Activated CD4-positive, alpha-beta T cell treated with anti-CD3 and anti-CD28 coated beads, Interleukin-2, amount 10 ng/mL, durations not matched to agents 24 days and 14 days (primary cell): ENCODE measurements around the gene SCN8A. TPM values are rescaled to one million over a fixed set of nuclear protein-coding genes. Genes with fewer than 3 reads are reported as not detected.

ENCODE experiments used
- DNase-seq: peaks from one replicate; pipeline ENCODE4 v3.0.0; 2022
- H3K27ac Mint-ChIP-seq: one replicate; pipeline ENCODE4 v1.8.0; 2022; ENCODE audit warnings: mild to moderate bottlenecking, mixed read lengths
- H3K27me3 Mint-ChIP-seq: one replicate; pipeline ENCODE4 v1.8.0; 2022; ENCODE audit warnings: mixed read lengths
- H3K36me3 Mint-ChIP-seq: one replicate; pipeline ENCODE4 v1.8.0; 2022; ENCODE audit warnings: low read depth, mild to moderate bottlenecking, mixed read lengths
- H3K4me1 Mint-ChIP-seq: one replicate; pipeline ENCODE4 v1.8.0; 2021; ENCODE audit warnings: mixed read lengths
- H3K4me3 Mint-ChIP-seq: one replicate; pipeline ENCODE4 v1.8.0; 2022; ENCODE audit warnings: mild to moderate bottlenecking, moderate library complexity, mixed read lengths
- H3K9me3 Mint-ChIP-seq: one replicate; pipeline ENCODE4 v1.8.0; 2021; ENCODE audit warnings: mixed read lengths
- intact Hi-C: fragments of 100-400 bp; cut with micrococcal nuclease; formaldehyde crosslinking; loops from one replicate; pipeline ENCODE4 v1.15.1; 2023
- total RNA-seq: library from RNA; stranded (reverse); gene quantifications from 2 replicates; pipeline ENCODE4 v1.2.3, GENCODE V29; 2022

SCN8A gene
- total RNA-seq, 1 donor from 2014 or later: 0.12 TPM

DNA sequence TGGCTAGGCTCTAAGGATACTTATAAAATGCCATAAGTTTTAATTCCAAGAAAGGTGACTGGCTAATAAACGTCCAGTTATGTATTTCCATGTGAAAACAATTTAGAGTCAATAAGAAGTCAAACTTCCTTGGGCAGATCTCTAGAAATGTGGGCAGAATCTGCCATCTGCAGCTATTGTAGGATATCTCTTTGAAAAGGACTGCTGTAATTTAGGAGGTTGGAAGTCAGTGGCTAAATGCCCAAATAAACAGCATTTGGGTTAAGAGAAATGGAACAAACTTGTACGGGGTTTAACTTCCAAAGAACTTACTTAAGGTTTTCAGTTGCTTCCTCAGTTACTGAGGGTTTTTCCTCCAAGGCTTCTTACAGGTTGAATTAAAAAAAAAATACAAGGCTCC, 135.9 kb downstream of the SCN8A start:
- no peak for DNase-seq
- no peaks in the 10 kb centered on the region for H3K9me3 Mint-ChIP-seq
- H3K27me3 Mint-ChIP-seq: peaks cover 50% of the 10 kb centered on the region
- no peak overlapping the region for H3K27ac Mint-ChIP-seq
- H3K4me3 Mint-ChIP-seq: no peak overlapping the region
- H3K36me3 Mint-ChIP-seq: no peaks in the 10 kb centered on the region
- H3K4me1 Mint-ChIP-seq: no peaks in the 10 kb centered on the region
- intact Hi-C loops: no loop called here

DNA sequence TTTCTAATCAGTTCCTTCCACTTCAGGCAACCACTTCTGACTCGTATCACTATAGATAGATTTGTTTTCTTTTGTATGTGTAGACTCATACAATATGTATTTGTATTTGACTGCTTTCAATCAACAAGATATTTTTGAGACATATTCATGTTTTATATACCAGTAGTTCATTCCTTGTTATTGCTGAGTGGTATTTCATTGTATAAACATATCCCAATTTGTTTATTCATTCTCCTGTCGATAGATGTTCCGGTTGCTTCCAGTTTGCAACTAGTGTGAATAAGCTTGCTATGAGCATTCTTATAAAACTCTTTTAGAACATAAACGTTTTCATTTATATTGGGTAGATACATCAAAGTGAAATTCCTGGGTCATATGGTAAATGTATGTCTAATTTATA, 138.3 kb downstream of the SCN8A start:
- H3K9me3 Mint-ChIP-seq: peaks cover 7% of the 10 kb centered on the region
- intact Hi-C loops: no loop called here
- no peaks in the 10 kb centered on the region for H3K4me1 Mint-ChIP-seq
- peaks cover 46% of the 10 kb centered on the region for H3K27me3 Mint-ChIP-seq
- no peak overlapping the region for H3K4me3 Mint-ChIP-seq
- no peak for DNase-seq
- no peaks in the 10 kb centered on the region for H3K36me3 Mint-ChIP-seq
- H3K27ac Mint-ChIP-seq: no peak overlapping the region

DNA sequence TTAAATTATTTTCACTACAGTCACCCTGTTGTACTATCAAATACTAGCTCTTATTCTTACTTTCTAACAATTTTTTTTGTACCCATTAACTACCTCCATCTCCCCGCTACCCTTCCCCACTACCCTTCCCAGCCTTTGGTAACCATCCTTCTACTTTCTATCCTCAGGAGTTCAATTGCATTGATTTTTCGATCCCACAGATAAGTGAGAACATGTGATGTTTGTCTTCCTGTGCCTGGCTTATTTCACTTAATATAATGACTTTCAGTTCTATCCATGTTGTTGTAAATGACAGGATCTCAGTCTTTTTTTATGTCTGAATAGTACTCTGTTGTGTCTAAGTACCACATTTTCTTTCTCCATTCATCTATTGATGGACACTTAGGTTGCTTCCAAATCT, 139.7 kb downstream of the SCN8A start:
- Mint-ChIP-seq H3K4me3 (no peak overlapping the region), H3K4me1 (no peaks in the 10 kb centered on the region), H3K27ac (no peak overlapping the region), H3K36me3 (no peaks in the 10 kb centered on the region), H3K27me3 (peaks cover 47% of the 10 kb centered on the region), H3K9me3 (peaks cover 7% of the 10 kb centered on the region)
- no peak for DNase-seq
- intact Hi-C loops: no loop called here

DNA sequence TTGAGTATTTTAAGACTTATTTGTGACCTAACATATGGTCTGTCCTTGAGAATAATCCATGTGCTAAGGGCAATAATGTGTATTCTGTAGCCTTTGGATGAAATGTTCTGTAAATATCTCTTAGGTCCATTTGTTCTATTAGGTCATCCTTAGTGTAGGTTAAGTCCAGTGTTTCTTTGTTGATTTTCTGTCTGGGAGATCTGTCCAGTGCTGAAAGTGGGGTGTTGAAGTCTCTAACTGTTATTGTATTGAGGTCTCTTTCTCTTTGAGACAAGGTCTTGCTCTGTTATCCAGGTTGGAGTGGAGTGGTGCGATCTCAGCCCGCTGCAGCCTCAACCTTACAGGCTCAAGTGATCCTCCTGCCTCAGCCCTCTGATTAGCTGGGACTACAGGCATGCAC, 149.5 kb downstream of the SCN8A start:
- intact Hi-C loops: no loop called here
- Mint-ChIP-seq H3K36me3 (no peaks in the 10 kb centered on the region), H3K27me3 (peaks cover 16% of the 10 kb centered on the region), H3K27ac (no peak overlapping the region), H3K4me1 (no peaks in the 10 kb centered on the region), H3K9me3 (peaks cover 8% of the 10 kb centered on the region), H3K4me3 (no peak overlapping the region)
- no peak for DNase-seq

DNA sequence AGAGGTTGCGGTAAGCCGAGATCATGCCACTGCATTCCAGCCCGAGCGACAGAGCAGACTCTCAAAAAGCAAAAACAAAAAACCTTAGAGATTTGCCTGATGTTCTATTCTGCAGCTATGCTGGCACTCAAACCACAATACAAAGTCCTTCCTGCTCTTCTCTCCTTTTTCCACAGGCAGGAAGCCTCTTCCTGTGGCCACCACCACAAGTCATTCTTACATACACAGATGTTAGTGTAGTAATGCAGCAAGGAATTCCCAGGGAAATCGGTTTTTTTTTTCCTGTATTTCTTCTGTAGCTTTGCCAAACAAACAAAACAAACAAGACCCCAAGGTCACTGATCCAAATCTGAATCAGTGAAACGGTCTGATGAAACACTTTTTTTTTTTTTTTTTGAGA, 153.2 kb downstream of the SCN8A start:
- H3K9me3 Mint-ChIP-seq: peaks cover 8% of the 10 kb centered on the region
- no peak overlapping the region for H3K4me3 Mint-ChIP-seq
- DNase-seq: no peak
- H3K27ac Mint-ChIP-seq: no peak overlapping the region
- no peaks in the 10 kb centered on the region for H3K36me3 Mint-ChIP-seq
- no peaks in the 10 kb centered on the region for H3K4me1 Mint-ChIP-seq
- peaks cover 13% of the 10 kb centered on the region for H3K27me3 Mint-ChIP-seq
- intact Hi-C loops: no loop called here

DNA sequence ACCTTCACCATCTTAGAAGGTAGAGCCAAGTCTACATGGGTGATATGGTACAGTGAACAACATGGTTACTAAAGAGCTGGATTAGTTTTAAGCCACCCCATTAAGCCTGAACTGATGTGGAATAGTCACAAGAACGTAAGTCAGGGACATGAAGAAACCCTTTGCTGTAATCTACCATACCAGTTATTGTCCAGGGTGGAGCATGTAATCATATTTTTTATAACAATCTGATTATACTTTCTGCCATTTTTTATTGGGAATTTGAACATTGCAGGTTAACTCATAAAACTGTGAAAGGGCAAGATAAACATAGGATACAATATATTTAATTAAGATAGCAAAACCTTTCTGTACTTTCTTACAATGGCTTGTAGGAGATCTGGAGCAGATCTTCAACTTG, 153.9 kb downstream of the SCN8A start:
- Mint-ChIP-seq H3K4me3 (no peak overlapping the region), H3K27me3 (peaks cover 14% of the 10 kb centered on the region), H3K27ac (no peak overlapping the region), H3K9me3 (peaks cover 8% of the 10 kb centered on the region), H3K4me1 (no peaks in the 10 kb centered on the region), H3K36me3 (no peaks in the 10 kb centered on the region)
- intact Hi-C loops: no loop called here
- no peak for DNase-seq

DNA sequence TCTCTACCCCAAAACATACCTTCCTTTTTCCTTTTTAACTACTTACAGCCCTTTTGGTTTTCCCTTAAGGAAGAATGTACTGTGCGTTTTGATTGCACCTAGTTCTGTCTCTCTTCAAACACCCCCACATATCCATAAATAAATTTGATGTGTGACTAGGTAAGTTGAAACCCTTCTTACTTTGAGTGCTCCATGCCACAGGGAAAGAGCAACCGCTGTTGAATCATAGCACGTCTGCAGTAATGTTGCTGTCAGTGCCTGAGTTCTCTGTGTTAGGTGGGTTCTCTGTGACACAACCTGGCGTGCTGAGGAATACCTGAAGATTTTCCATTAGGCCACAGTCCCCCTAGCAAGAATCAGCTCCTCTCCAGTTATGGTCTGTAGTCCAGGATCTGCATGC, 155.4 kb downstream of the SCN8A start:
- intact Hi-C loops: no loop called here
- Mint-ChIP-seq H3K27me3 (peaks cover 23% of the 10 kb centered on the region), H3K9me3 (peaks cover 3% of the 10 kb centered on the region), H3K36me3 (no peaks in the 10 kb centered on the region), H3K4me3 (no peak overlapping the region), H3K4me1 (no peaks in the 10 kb centered on the region), H3K27ac (no peak overlapping the region)
- no peak for DNase-seq

DNA sequence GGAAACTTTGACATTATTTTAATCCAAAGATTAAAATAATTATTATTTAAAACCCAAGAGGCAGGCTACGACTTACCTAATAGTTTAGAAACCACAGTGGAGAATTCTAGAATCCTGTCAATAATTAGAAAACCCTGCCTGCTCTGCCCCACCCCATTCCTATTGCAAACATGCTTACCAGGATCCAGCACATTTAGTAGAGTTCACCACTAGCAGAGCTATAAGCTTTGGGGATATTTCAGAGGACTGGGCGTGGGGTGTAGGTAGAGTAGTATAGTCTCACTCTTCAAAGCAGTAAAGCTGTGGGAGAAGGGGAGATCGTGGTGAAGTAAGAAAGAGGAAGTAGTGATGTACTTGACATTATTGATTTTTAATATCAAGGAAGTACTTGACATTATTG, 157.2 kb downstream of the SCN8A start:
- Mint-ChIP-seq H3K36me3 (no peaks in the 10 kb centered on the region), H3K27me3 (peaks cover 24% of the 10 kb centered on the region), H3K27ac (no peak overlapping the region), H3K4me1 (no peaks in the 10 kb centered on the region), H3K9me3 (no peaks in the 10 kb centered on the region), H3K4me3 (no peak overlapping the region)
- intact Hi-C loops: no loop called here
- DNase-seq: no peak

DNA sequence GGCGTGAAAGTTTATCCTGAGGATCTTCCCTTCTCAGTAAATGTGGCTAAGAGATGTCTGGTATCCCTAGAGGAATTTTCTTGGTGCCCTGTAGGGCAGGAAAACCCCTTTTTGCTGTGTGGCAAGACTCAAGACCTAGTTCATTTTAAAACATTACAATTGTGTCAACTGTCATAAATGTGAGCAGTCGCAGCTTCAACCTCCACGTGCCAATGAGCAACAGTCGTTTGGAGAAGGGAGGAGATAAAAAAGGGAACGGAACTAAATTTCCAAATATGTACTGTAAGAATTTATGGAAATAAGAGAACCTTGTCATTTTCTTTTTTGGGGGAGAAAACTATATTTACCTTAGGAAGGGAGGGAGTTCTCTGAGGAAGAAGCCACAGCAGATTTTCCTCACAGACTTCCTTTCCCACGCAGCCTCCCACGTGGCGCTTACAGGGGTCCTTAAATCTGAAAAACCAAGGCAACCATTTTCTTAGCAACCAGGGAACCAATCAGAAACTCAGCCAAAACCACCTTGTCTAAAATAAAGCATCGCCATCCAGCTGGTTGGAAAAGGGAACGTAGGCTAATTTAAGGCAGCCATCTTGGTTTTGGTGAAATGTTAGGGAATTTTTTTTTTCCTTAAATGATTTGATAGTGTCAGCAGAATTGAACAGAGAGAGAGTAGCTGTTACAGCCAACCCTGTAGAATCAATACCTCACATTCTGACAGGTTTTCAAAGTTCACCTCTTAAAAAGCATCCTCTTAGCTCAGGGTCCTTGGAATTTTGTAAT, 158.4 kb downstream of the SCN8A start:
- intact Hi-C loops: no loop called here

DNA sequence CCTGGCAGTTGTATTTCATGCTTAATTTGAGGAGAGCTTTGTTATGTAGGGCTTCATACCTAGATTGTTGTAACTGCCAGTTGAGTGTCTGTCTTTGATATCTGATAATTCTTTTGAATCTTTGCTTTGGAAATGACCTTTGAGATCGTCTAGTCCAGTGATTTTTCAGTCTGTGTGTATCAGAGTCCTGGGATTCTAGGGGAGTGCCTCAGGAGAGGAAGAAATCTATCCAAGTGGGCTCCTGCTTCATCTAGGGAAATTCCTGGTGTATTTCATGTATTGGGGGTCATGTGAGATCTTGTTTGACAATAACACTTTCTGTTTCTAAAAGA, 158.9 kb downstream of the SCN8A start:
- H3K27ac Mint-ChIP-seq: no peak overlapping the region
- peaks cover 30% of the 10 kb centered on the region for H3K27me3 Mint-ChIP-seq
- DNase-seq: no peak
- no peaks in the 10 kb centered on the region for H3K4me1 Mint-ChIP-seq
- no peaks in the 10 kb centered on the region for H3K9me3 Mint-ChIP-seq
- H3K36me3 Mint-ChIP-seq: no peaks in the 10 kb centered on the region
- H3K4me3 Mint-ChIP-seq: no peak overlapping the region
- intact Hi-C loops: no loop called here

More for the DNA sequence above, 158.4 kb downstream of the SCN8A start:
- peaks cover 29% of the 10 kb centered on the region for H3K27me3 Mint-ChIP-seq
- no peaks in the 10 kb centered on the region for H3K4me1 Mint-ChIP-seq
- H3K9me3 Mint-ChIP-seq: no peaks in the 10 kb centered on the region
- no peak overlapping the region for H3K27ac Mint-ChIP-seq
- DNase-seq: no peak
- H3K4me3 Mint-ChIP-seq: no peak overlapping the region
- no peaks in the 10 kb centered on the region for H3K36me3 Mint-ChIP-seq

DNA sequence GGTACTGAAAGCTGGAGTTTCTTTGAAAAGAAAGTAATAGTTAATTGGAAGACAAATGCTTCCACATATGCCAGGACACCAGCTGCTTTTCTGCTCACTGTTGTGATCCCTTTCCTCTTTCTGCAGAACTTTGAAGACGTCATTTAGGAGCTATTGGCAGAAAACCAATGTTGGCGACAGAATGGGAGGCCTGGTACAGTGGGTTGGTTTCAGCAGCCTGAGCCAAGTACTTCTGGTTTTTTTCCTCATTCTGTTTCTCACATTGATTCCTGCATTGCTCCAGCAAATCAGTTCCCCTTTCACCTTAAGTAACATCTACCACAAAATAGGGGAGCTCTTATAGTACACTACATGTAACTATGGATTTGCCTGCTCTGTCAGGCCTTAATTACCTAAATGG, 160.6 kb downstream of the SCN8A start:
- no peak overlapping the region for H3K27ac Mint-ChIP-seq
- H3K4me1 Mint-ChIP-seq: no peaks in the 10 kb centered on the region
- intact Hi-C loops: no loop called here
- no peak overlapping the region for H3K4me3 Mint-ChIP-seq
- peaks cover 40% of the 10 kb centered on the region for H3K27me3 Mint-ChIP-seq
- no peaks in the 10 kb centered on the region for H3K36me3 Mint-ChIP-seq
- no peak for DNase-seq
- H3K9me3 Mint-ChIP-seq: no peaks in the 10 kb centered on the region

DNA sequence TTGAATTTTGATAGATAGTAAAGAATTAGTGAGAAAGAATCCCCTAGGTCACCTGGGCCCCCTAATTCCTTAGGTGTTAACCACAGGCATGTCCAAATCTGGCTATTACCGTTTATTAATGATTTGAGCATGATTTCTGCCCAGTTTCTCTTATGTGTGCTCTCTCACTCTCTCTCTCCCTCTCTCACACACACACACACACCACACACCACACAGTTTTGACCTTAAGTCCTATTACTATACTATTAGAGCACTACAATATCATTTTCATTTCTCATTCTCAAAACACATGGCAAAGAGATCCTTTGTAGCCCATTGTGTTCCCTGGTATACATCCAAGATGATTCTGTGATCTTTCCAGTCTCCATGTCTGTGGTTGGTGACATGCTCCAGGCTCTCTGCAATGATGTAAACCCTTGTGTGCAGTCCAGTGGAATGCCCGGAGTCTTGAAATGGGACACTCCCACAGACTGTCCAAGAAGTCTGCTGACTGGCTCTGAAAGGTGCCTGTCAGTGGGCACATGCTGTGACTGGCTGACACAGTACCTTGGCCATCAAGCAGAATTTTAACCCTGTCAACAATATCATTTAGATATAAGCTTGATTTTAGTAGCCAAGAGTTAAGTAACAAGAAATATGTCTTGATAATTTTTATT, 161.3 kb downstream of the SCN8A start:
- Mint-ChIP-seq H3K27me3 (peaks cover 40% of the 10 kb centered on the region), H3K36me3 (no peaks in the 10 kb centered on the region), H3K9me3 (no peaks in the 10 kb centered on the region), H3K27ac (no peak overlapping the region), H3K4me3 (no peak overlapping the region), H3K4me1 (no peaks in the 10 kb centered on the region)
- intact Hi-C loops: no loop called here
- DNase-seq: no peak

DNA sequence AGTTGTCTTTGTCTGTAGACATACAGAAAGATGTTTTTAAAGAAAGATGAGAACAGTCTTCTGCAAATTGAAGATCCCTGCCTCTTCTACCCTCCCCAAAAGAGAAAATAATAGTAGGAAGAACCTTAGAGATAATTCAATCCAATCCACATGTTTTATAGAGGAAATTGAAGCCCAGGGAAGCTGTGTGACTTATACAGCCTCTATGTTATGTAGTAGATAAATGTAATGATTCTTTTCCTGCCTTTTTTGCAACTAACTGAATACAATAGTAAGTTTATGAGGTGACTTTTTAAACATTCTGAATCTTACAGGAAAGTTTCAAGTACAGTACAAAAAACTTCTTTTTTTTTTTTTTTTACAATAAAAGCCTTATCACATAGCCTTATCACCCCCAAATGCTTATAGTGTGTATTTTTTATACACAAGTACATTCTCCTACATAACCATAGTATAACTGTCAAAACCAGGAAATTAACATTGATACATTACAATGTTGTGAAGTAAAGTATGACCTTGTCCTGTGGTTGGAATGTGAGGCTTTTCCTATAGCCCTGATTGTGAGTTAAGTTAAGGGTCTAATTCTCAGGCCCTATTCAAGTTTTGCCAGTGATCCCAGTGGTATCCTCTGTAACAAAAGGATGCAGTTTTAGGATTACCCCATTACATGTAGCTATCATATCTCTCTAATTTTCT, 163.1 kb downstream of the SCN8A start:
- no peak overlapping the region for H3K4me3 Mint-ChIP-seq
- H3K27me3 Mint-ChIP-seq: peaks cover 40% of the 10 kb centered on the region
- no peaks in the 10 kb centered on the region for H3K36me3 Mint-ChIP-seq

DNA sequence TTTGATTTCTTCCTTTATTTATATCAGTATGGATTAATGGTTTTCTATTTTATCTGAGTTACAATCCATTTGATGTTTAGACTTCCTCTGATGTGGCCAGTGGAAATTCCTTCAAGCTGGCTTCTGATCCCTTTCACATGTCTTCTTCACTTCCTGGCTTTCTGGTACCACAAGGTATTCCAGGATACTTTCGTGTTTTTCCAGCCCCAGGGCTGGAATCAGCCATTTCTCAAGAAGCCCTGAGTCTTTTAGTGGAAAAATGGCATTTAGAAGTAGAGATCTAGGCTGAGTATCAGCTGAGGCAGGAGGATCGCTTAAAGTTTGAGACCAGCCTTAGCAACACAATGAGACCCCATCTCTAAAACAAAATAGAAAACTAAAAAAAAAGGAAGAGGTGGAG, 164.2 kb downstream of the SCN8A start:
- intact Hi-C loops: no loop called here
- Mint-ChIP-seq H3K27ac (no peak overlapping the region), H3K36me3 (no peaks in the 10 kb centered on the region), H3K4me1 (no peaks in the 10 kb centered on the region), H3K4me3 (no peak overlapping the region), H3K9me3 (no peaks in the 10 kb centered on the region), H3K27me3 (peaks cover 36% of the 10 kb centered on the region)
- DNase-seq: no peak

More for the DNA sequence above, 163.1 kb downstream of the SCN8A start:
- no peaks in the 10 kb centered on the region for H3K4me1 Mint-ChIP-seq
- no peaks in the 10 kb centered on the region for H3K9me3 Mint-ChIP-seq
- DNase-seq: no peak
- no peak overlapping the region for H3K27ac Mint-ChIP-seq
- intact Hi-C loops: no loop called here
